Astrocyte (in vitro differentiated cells and primary cell): Measurements from ENCODE around the gene FTO. TPM values are rescaled to one million over a fixed set of nuclear protein-coding genes. Genes with fewer than 3 reads are reported as not detected.
A peak's percentile ranks its signal among the peaks of the same experiment; 100 is the strongest.

Experiments used
- DNase-seq: peaks from one replicate; pipeline ENCODE4 v3.0.0-alpha.2; 2010; ENCODE audit warnings: low read depth
- FAIRE-seq: peaks from 2 replicates; lab custom pipeline; 2011; peaks lifted over from hg19 to GRCh38; lab: Jason Lieb, UNC
- H2AFZ ChIP-seq: 2 replicates; pipeline ENCODE4 v1.6.0; 2012; ENCODE audit warnings: low read depth, low read length, inconsistent platforms
- H3K27ac ChIP-seq: 2 replicates; pipeline ENCODE4 v1.5.1; 2011; ENCODE audit warnings: low read depth, low read length, inconsistent platforms
- H3K27me3 ChIP-seq: 2 replicates; pipeline ENCODE4 v1.6.0; 2011; ENCODE audit warnings: low read length, inconsistent platforms; ENCODE audit not compliant: insufficient read depth
- H3K36me3 ChIP-seq: 2 replicates; pipeline ENCODE4 v1.5.1; 2011; ENCODE audit warnings: low read length, inconsistent platforms; ENCODE audit not compliant: insufficient read depth
- H3K4me1 ChIP-seq: 2 replicates; pipeline ENCODE4 v1.5.1; 2011; ENCODE audit warnings: low read length, inconsistent platforms; ENCODE audit not compliant: insufficient read depth
- H3K4me2 ChIP-seq: 2 replicates; pipeline ENCODE4 v1.6.0; 2012; ENCODE audit warnings: low read length, inconsistent platforms
- H3K4me3 ChIP-seq: 2 replicates; pipeline ENCODE4 v1.5.1; 2011; ENCODE audit warnings: low read depth, mild to moderate bottlenecking, low read length, inconsistent platforms; ENCODE audit not compliant: insufficient read depth
- H3K79me2 ChIP-seq: 2 replicates; pipeline ENCODE4 v1.6.0; 2012; ENCODE audit warnings: mild to moderate bottlenecking, low read length, inconsistent platforms; ENCODE audit not compliant: insufficient read depth
- H3K9ac ChIP-seq: 2 replicates; pipeline ENCODE4 v1.6.0; 2012; ENCODE audit warnings: mild to moderate bottlenecking, low read length, inconsistent platforms
- H3K9me3 ChIP-seq: 2 replicates; pipeline ENCODE4 v1.5.1; 2012; ENCODE audit warnings: low read depth, mild to moderate bottlenecking, low read length, inconsistent platforms; ENCODE audit not compliant: insufficient read depth
- H4K20me1 ChIP-seq: 2 replicates; pipeline ENCODE4 v1.6.0; 2012; ENCODE audit warnings: low read length, inconsistent platforms; ENCODE audit not compliant: insufficient read depth
- H3K27ac Mint-ChIP-seq: one replicate; pipeline ENCODE4 v1.8.0; 2021; ENCODE audit warnings: mild to moderate bottlenecking, mixed read lengths; ENCODE audit not compliant: unreplicated experiment
- H3K27me3 Mint-ChIP-seq: one replicate; pipeline ENCODE4 v1.8.0; 2021; ENCODE audit warnings: low read depth, mixed read lengths; ENCODE audit not compliant: unreplicated experiment
- H3K36me3 Mint-ChIP-seq: one replicate; pipeline ENCODE4 v1.8.0; 2021; ENCODE audit warnings: low read depth, mixed read lengths; ENCODE audit not compliant: unreplicated experiment
- H3K4me1 Mint-ChIP-seq: one replicate; pipeline ENCODE4 v1.8.0; 2021; ENCODE audit warnings: low read depth, mixed read lengths; ENCODE audit not compliant: unreplicated experiment
- H3K4me3 Mint-ChIP-seq: one replicate; pipeline ENCODE4 v1.8.0; 2021; ENCODE audit warnings: mild to moderate bottlenecking, moderate library complexity, mixed read lengths; ENCODE audit not compliant: unreplicated experiment
- H3K9me3 Mint-ChIP-seq: one replicate; pipeline ENCODE4 v1.8.0; 2021; ENCODE audit warnings: mild to moderate bottlenecking, mixed read lengths; ENCODE audit not compliant: unreplicated experiment
- CTCF ChIP-seq: IDR thresholded peaks from 2 replicates; pipeline ENCODE4 v1.5.1; 2011; ENCODE audit warnings: low read depth, mild to moderate bottlenecking, inconsistent platforms, low read length, moderate library complexity; ENCODE audit not compliant: insufficient read depth
- EZH2 ChIP-seq: IDR thresholded peaks from 2 replicates; pipeline ENCODE4 v1.6.1; 2012; ENCODE audit warnings: mild to moderate bottlenecking, low read length, inconsistent platforms; ENCODE audit not compliant: insufficient read depth
- total RNA-seq: library from RNA; stranded (reverse); gene quantifications from 2 replicates; pipeline ENCODE4 v1.2.1, GENCODE V29; 2021

FTO gene
- total RNA-seq, 1 donor from 2014 or later = 73.1 TPM

GRCh38 chr16:54171626-54172537 lies 467.9 kb downstream of the FTO start:
- DNase-seq = peak; percentile 89
- no peak overlapping the region for H3K27ac ChIP-seq
- H3K4me1 ChIP-seq = peaks cover 3% of the 10 kb centered on the region
- H3K27me3 ChIP-seq = peaks cover 16% of the 10 kb centered on the region
- Mint-ChIP-seq H3K27ac (no peak overlapping the region), H3K4me1 (peaks cover 24% of the 10 kb centered on the region), H3K36me3 (no peaks in the 10 kb centered on the region), H3K4me3 (no peak overlapping the region), H3K9me3 (peaks cover 2% of the 10 kb centered on the region), H3K27me3 (peaks cover 7% of the 10 kb centered on the region)
- H3K9ac ChIP-seq = no peak overlapping the region
- no peak for TF ChIP-seq EZH2
- no peak for TF ChIP-seq CTCF
- no peak overlapping the region for H3K4me3 ChIP-seq
- H3K36me3 ChIP-seq = no peaks in the 10 kb centered on the region
- no peak for FAIRE-seq
- no peaks in the 10 kb centered on the region for H4K20me1 ChIP-seq
- H3K9me3 ChIP-seq = no peaks in the 10 kb centered on the region
- no peaks in the 10 kb centered on the region for H3K79me2 ChIP-seq
- no peak overlapping the region for H2AFZ ChIP-seq
- peak overlapping the region; percentile 10 for H3K4me2 ChIP-seq

DNA sequence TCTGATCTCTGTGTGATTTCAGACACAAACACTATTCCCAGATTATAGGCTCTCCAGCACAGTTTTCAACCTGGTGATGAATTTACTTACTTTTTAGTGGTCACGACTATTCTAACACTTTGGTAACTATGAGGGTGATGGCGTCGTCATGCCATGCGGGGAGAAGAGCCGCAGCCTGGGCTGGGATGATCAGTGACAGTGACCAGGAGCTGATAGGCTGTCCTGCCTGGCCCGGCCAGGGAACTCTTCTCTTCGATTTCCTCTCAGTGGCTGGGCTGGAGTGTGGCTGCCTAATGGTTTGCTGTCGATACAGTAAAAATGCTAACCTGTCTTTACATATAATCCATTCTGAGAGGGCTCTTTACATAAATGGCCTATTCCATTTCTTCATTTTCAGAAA lies 469.5 kb downstream of the FTO start:
- Mint-ChIP-seq H3K27ac (no peak overlapping the region), H3K36me3 (no peaks in the 10 kb centered on the region), H3K4me1 (peaks cover 24% of the 10 kb centered on the region), H3K4me3 (no peak overlapping the region), H3K9me3 (no peaks in the 10 kb centered on the region), H3K27me3 (no peaks in the 10 kb centered on the region)
- Histone ChIP-seq H3K4me1 (peaks cover 3% of the 10 kb centered on the region), H3K36me3 (no peaks in the 10 kb centered on the region), H3K9me3 (no peaks in the 10 kb centered on the region), H3K9ac (no peak overlapping the region), H3K27ac (no peak overlapping the region), H2AFZ (no peak overlapping the region), H3K79me2 (no peaks in the 10 kb centered on the region), H4K20me1 (no peaks in the 10 kb centered on the region), H3K4me3 (no peak overlapping the region), H3K4me2 (no peak overlapping the region), H3K27me3 (peaks cover 16% of the 10 kb centered on the region)
- TF ChIP-seq EZH2 = no peak
- TF ChIP-seq CTCF = no peak
- no peak for DNase-seq
- FAIRE-seq = no peak

GRCh38 chr16:54174201-54174600 lies 470.2 kb downstream of the FTO start:
- DNase-seq = no peak
- no peaks in the 10 kb centered on the region for H3K79me2 ChIP-seq
- Mint-ChIP-seq H3K4me3 (no peak overlapping the region), H3K4me1 (peaks cover 24% of the 10 kb centered on the region), H3K27me3 (no peaks in the 10 kb centered on the region), H3K36me3 (no peaks in the 10 kb centered on the region), H3K9me3 (no peaks in the 10 kb centered on the region), H3K27ac (no peak overlapping the region)
- H3K4me3 ChIP-seq = no peak overlapping the region
- no peaks in the 10 kb centered on the region for H4K20me1 ChIP-seq
- H3K9me3 ChIP-seq = no peaks in the 10 kb centered on the region
- no peak overlapping the region for H3K27ac ChIP-seq
- H3K4me1 ChIP-seq = peaks cover 3% of the 10 kb centered on the region
- no peak overlapping the region for H3K4me2 ChIP-seq
- no peaks in the 10 kb centered on the region for H3K36me3 ChIP-seq
- no peak overlapping the region for H2AFZ ChIP-seq
- FAIRE-seq = no peak
- TF ChIP-seq EZH2 (no peak), CTCF (no peak)
- peaks cover 16% of the 10 kb centered on the region for H3K27me3 ChIP-seq
- no peak overlapping the region for H3K9ac ChIP-seq
